22Rv1 (cell line): Measurements from ENCODE around the gene DYNLT2B.

Source experiments
- H3K27ac ChIP-seq: fragments of 450-650 bp; 2 replicates; pipeline ENCODE4 v1.5.1; 2017
- ZFX ChIP-seq: fragments of 450-650 bp; IDR thresholded peaks from 2 replicates; pipeline ENCODE4 v1.6.1; 2017; ENCODE audit warnings: antibody characterized with exemption, borderline replicate concordance
- TF ChIP-seq, protein P1 (sequence below): fragments of 450-650 bp; IDR thresholded peaks from 2 replicates; pipeline ENCODE4 v1.5.1; 2017; ENCODE audit warnings: mild to moderate bottlenecking

DYNLT2B gene

GRCh38 chr3:196280689-196281440, 37.2 kb downstream of the DYNLT2B start:
- no peak overlapping the region for H3K27ac ChIP-seq
- TF ChIP-seq ZFX: no peak
- TF ChIP-seq, protein P1, sequence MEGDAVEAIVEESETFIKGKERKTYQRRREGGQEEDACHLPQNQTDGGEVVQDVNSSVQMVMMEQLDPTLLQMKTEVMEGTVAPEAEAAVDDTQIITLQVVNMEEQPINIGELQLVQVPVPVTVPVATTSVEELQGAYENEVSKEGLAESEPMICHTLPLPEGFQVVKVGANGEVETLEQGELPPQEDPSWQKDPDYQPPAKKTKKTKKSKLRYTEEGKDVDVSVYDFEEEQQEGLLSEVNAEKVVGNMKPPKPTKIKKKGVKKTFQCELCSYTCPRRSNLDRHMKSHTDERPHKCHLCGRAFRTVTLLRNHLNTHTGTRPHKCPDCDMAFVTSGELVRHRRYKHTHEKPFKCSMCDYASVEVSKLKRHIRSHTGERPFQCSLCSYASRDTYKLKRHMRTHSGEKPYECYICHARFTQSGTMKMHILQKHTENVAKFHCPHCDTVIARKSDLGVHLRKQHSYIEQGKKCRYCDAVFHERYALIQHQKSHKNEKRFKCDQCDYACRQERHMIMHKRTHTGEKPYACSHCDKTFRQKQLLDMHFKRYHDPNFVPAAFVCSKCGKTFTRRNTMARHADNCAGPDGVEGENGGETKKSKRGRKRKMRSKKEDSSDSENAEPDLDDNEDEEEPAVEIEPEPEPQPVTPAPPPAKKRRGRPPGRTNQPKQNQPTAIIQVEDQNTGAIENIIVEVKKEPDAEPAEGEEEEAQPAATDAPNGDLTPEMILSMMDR: no peak

GRCh38 chr3:196275126-196275525, 42.9 kb downstream of the DYNLT2B start:
- no peak overlapping the region for H3K27ac ChIP-seq

DNA sequence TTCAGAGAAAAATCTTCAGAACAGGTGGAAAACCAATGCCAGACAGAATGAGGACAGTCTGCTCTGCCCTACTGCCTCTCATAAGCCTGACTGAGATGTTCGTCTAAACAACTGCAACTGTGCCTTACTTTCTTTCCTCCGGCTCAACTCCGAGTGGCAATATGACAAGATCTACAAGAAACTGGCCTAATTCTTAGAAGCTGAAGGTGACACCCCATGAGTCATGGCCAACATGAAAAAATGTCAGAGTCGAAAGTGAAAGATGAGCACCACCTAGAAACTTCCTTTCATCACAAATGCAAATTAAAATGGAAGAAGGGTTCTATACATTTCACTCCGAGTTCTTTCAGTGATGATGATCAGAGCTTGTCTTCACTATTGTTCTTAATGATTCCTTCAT, 43.5 kb downstream of the DYNLT2B start:
- H3K27ac ChIP-seq: no peak overlapping the region
- TF ChIP-seq, protein P1: no peak
- TF ChIP-seq ZFX: no peak

More at GRCh38 chr3:196275126-196275525, 42.9 kb downstream of the DYNLT2B start:
- TF ChIP-seq, protein P1: no peak
- no peak for TF ChIP-seq ZFX

DNA sequence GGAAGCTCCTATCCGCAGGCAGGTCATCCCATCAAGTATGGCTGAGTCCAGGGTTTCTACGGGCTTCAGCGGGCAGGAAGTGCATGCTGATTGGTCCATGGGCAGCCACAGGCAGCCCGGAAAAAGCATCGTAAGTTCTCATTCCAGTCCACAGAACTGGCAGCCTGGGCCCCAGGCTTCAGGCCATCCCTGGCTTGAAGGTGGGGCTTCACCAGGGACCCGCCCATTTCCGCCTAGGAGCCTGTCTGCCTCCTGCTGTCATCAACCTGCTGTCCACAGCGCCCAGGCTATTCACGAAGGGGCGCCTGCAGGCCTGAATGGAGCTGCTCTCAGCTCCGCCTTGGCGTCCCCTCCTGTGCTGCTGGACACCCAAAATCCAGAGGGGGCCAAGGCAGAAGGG, 44.4 kb downstream of the DYNLT2B start:
- H3K27ac ChIP-seq: no peak overlapping the region
- no peak for TF ChIP-seq ZFX
- TF ChIP-seq, protein P1: no peak

- no peak overlapping the region for H3K27ac ChIP-seq
- TF ChIP-seq ZFX: no peak
- TF ChIP-seq, protein P1: no peak
Observed at GRCh38 chr3:196272826-196273225, 45.2 kb downstream of the DYNLT2B start.

- H3K27ac ChIP-seq: no peak overlapping the region
Observed at GRCh38 chr3:196270499-196270898, 47.5 kb downstream of the DYNLT2B start.

More at GRCh38 chr3:196270499-196270898, 47.5 kb downstream of the DYNLT2B start:
- TF ChIP-seq, protein P1: no peak
- no peak for TF ChIP-seq ZFX
